Tibial nerve (tissue), 3 donors: Measurements from ENCODE around the gene ITGAD.

Source experiments
- CTCF ChIP-seq, 5 experiments: fragments of 200-600 bp in 3 of 5; fragments of 450-650 bp in 2 of 5; sonication (generic) in 3 of 5; IDR thresholded peaks; one replicate each; pipeline ENCODE4 v1.5.1; 2016 to 2019; ENCODE audit warnings: antibody characterized with exemption in 5 of 5, mild to moderate bottlenecking in 3 of 5, moderate library complexity in 2 of 5
- POLR2A ChIP-seq, 2 donors: fragments of 450-650 bp; IDR thresholded peaks; one replicate each; pipeline ENCODE4 v1.6.1; 2017; ENCODE audit warnings: antibody characterized with exemption in 2 of 2, mild to moderate bottlenecking in 2 of 2, moderate library complexity in 2 of 2

GRCh38 chr16:31362476-31363405 is 30.4 kb upstream of the ITGAD start:
- no peak for TF ChIP-seq CTCF (IDR thresholded peaks at IDR 0.05)
- no peak for TF ChIP-seq POLR2A (IDR thresholded peaks at IDR 0.05)
